GM23338 (cell line): ENCODE data around the gene SPINT2. TPM values are rescaled to one million over a fixed set of nuclear protein-coding genes. Genes with fewer than 3 reads are reported as not detected.

Experiments used
- ATAC-seq: fragments of 200-7000 bp; cut with Tn5 transposase; 3 replicates; pipeline ENCODE4 v1.9.1; 2020
- DNase-seq: peaks from one replicate; pipeline ENCODE4 v3.0.0-alpha.2; 2015; ENCODE audit warnings: low spot score
- H2AFZ ChIP-seq: fragments of 200-600 bp; sonication (generic); 2 replicates; pipeline ENCODE4 v1.8.0; 2016; ENCODE audit warnings: antibody characterized with exemption, mild to moderate bottlenecking, moderate library complexity
- H3F3A ChIP-seq: fragments of 200-600 bp; sonication (generic); replicated peaks from 2 replicates; pipeline ENCODE4 v1.8.0; 2017; ENCODE audit warnings: antibody characterized with exemption, mixed run types, low read depth
- H3K27ac ChIP-seq: fragments of 200-600 bp; sonication (generic); 2 replicates; pipeline ENCODE4 v1.6.1; 2016; ENCODE audit warnings: low read depth
- H3K27me3 ChIP-seq: fragments of 200-600 bp; sonication (generic); 2 replicates; pipeline ENCODE4 v1.8.0; 2016; ENCODE audit warnings: mild to moderate bottlenecking, mixed run types, moderate library complexity; ENCODE audit not compliant: insufficient read depth
- H3K36me3 ChIP-seq: fragments of 200-600 bp; sonication (generic); 2 replicates; pipeline ENCODE4 v1.8.0; 2016; ENCODE audit warnings: mild to moderate bottlenecking; ENCODE audit not compliant: insufficient read depth
- H3K4me1 ChIP-seq: fragments of 200-600 bp; sonication (generic); 2 replicates; pipeline ENCODE4 v1.8.0; 2016; ENCODE audit warnings: mild to moderate bottlenecking, moderate library complexity; ENCODE audit not compliant: insufficient read depth
- H3K4me2 ChIP-seq: fragments of 200-600 bp; sonication (generic); 2 replicates; pipeline ENCODE4 v1.7.1; 2017; ENCODE audit warnings: mixed run types
- H3K4me3 ChIP-seq: fragments of 200-600 bp; sonication (generic); 2 replicates; pipeline ENCODE4 v1.6.1; 2016; ENCODE audit warnings: mixed run types
- H3K79me2 ChIP-seq: fragments of 200-600 bp; sonication (generic); replicated peaks from 2 replicates; pipeline ENCODE4 v1.8.0; 2017; ENCODE audit warnings: mild to moderate bottlenecking; ENCODE audit not compliant: insufficient read depth
- H3K9me2 ChIP-seq: fragments of 200-600 bp; sonication (generic); 2 replicates; pipeline ENCODE4 v1.8.0; 2017; ENCODE audit not compliant: insufficient read depth
- H4K20me1 ChIP-seq: fragments of 200-600 bp; sonication (generic); replicated peaks from 2 replicates; pipeline ENCODE4 v1.8.0; 2017; ENCODE audit warnings: mild to moderate bottlenecking; ENCODE audit not compliant: insufficient read depth
- H3K27ac Mint-ChIP-seq: 2 replicates; pipeline ENCODE4 v1.8.0; 2020; ENCODE audit warnings: inconsistent platforms, mild to moderate bottlenecking, moderate library complexity, mixed read lengths
- H3K27me3 Mint-ChIP-seq: 3 replicates; pipeline ENCODE4 v1.8.0; 2022; ENCODE audit warnings: low read depth, mild to moderate bottlenecking, moderate library complexity, mixed read lengths, inconsistent platforms; ENCODE audit not compliant: insufficient read depth, poor library complexity
- H3K36me3 Mint-ChIP-seq: 3 replicates; pipeline ENCODE4 v1.8.0; 2021; ENCODE audit warnings: low read depth, mild to moderate bottlenecking, inconsistent platforms, moderate library complexity, mixed read lengths
- H3K4me1 Mint-ChIP-seq: 3 replicates; pipeline ENCODE4 v1.8.0; 2020; ENCODE audit warnings: mild to moderate bottlenecking, inconsistent platforms, mixed read lengths
- H3K4me3 Mint-ChIP-seq: 3 replicates; pipeline ENCODE4 v1.8.0; 2021; ENCODE audit warnings: moderate library complexity, mild to moderate bottlenecking, inconsistent platforms, mixed read lengths
- H3K9me3 Mint-ChIP-seq: 3 replicates; pipeline ENCODE4 v1.8.0; 2020; ENCODE audit warnings: moderate library complexity, mild to moderate bottlenecking, inconsistent platforms, mixed read lengths
- POLR2AphosphoS5 ChIP-seq: IDR thresholded peaks from 2 replicates; pipeline ENCODE4 v1.6.1; 2016; ENCODE audit warnings: antibody characterized with exemption, low read depth
- ZNF462 ChIP-seq: fragments of 250-450 bp; sonication (Bioruptor Pico); IDR thresholded peaks from 2 replicates; pipeline ENCODE4 v1.5.0; 2020; ENCODE audit warnings: mild to moderate bottlenecking, moderate library complexity
- polyA plus RNA-seq: library from polyadenylated mRNA; unstranded; fragments of >200 nt; fragmentation: Nextera tagmentation; extraction: Ambion mirVana; gene quantifications from 2 replicates; pipeline ENCODE4 v1.2.1, GENCODE V29; 2016
- total RNA-seq: library from RNA; depleted of rRNA; stranded (reverse); fragments of >200 nt; shearing (Covaris generic); gene quantifications from 2 replicates; pipeline ENCODE4 v1.2.3, GENCODE V29; 2014
- TF ChIP-seq, protein P1 (sequence below), 2 experiments: fragments of 200-600 bp in 1 of 2; sonication (generic) in 1 of 2; conservative IDR thresholded peaks; 2 replicates each; pipeline versions ENCODE4 v1.5.1 to v1.6.1; 2016 to 2017; ENCODE audit warnings: antibody characterized with exemption in 2 of 2, low read depth in 2 of 2, mild to moderate bottlenecking in 2 of 2, moderate library complexity in 1 of 2

The SPINT2 gene
- total and polyA plus RNA-seq, 2 experiments from 2014 or later: 319 to 468 TPM

DNA sequence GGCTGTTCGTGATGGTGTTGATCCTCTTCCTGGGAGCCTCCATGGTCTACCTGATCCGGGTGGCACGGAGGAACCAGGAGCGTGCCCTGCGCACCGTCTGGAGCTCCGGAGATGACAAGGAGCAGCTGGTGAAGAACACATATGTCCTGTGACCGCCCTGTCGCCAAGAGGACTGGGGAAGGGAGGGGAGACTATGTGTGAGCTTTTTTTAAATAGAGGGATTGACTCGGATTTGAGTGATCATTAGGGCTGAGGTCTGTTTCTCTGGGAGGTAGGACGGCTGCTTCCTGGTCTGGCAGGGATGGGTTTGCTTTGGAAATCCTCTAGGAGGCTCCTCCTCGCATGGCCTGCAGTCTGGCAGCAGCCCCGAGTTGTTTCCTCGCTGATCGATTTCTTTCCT, 27.5 kb downstream of the SPINT2 start (continued):
- TF ChIP-seq ZNF462 (CRISPR knock-in tag): no peak

DNA sequence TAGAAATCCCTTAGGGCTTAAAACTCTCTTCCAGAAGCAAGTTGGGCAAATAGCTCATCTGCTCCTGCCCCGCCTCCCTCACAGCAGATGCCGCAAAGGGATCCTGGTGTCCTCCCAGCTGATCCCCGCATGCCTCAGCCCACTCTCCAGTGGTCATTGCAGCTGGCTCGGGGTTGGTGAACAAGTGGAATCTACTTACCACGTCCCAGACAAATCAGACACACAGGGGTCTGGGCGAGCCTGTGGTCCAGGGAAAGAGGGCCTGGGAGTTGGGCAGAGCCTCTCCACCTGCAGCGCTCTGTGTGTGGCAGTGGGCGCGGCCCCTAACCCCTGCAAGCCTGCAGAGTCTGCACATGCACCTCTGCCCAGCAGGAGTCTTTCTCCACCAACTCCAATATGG, 28.9 kb downstream of the SPINT2 start:
- DNase-seq (no peak), ATAC-seq (no peak)
- H3K4me2 ChIP-seq: no peak overlapping the region
- Mint-ChIP-seq H3K9me3 (0 out of 3 replicates have a peak, but pooled peaks cover 6% of the 10 kb centered on the region), H3K4me1 (peaks cover 2% of the 10 kb centered on the region; the same call in 1 of the 3 replicates), H3K27ac (no peak overlapping the region), H3K4me3 (no peak overlapping the region), H3K27me3 (peaks cover 11% of the 10 kb centered on the region), H3K36me3 (peaks cover 44% of the 10 kb centered on the region)
- no peaks in the 10 kb centered on the region for H3K27me3 ChIP-seq
- no peak overlapping the region for H2AFZ ChIP-seq
- H3K36me3 ChIP-seq: peaks cover 9% of the 10 kb centered on the region
- no peak overlapping the region for H3K27ac ChIP-seq
- 0 out of 2 replicates have a peak, but pooled peaks cover 15% of the 10 kb centered on the region for H3F3A ChIP-seq
- H3K79me2 ChIP-seq: no peaks in the 10 kb centered on the region
- H3K4me3 ChIP-seq: no peak overlapping the region
- H3K4me1 ChIP-seq: no peaks in the 10 kb centered on the region
- H3K9me2 ChIP-seq: no peaks in the 10 kb centered on the region
- no peaks in the 10 kb centered on the region; the same call in 1 of the 2 replicates for H4K20me1 ChIP-seq
- no peak for TF ChIP-seq ZNF462 (CRISPR knock-in tag)
- TF ChIP-seq, protein P1, sequence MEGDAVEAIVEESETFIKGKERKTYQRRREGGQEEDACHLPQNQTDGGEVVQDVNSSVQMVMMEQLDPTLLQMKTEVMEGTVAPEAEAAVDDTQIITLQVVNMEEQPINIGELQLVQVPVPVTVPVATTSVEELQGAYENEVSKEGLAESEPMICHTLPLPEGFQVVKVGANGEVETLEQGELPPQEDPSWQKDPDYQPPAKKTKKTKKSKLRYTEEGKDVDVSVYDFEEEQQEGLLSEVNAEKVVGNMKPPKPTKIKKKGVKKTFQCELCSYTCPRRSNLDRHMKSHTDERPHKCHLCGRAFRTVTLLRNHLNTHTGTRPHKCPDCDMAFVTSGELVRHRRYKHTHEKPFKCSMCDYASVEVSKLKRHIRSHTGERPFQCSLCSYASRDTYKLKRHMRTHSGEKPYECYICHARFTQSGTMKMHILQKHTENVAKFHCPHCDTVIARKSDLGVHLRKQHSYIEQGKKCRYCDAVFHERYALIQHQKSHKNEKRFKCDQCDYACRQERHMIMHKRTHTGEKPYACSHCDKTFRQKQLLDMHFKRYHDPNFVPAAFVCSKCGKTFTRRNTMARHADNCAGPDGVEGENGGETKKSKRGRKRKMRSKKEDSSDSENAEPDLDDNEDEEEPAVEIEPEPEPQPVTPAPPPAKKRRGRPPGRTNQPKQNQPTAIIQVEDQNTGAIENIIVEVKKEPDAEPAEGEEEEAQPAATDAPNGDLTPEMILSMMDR (conservative IDR thresholded peaks at IDR 0.05; ENCODE audit: low read depth in 2 of 2): no peak
- 0 out of 2 replicates have a peak, but pooled peaks have one; percentile 12 for TF ChIP-seq POLR2AphosphoS5
